HL-60 (cell line): ENCODE measurements around the gene GLI3.

Experiments
- DNase-seq, 2 experiments: peaks; one replicate each; pipeline ENCODE4 v3.0.0-alpha.2; 2010 to 2020; ENCODE audit warnings: low read depth in 1 of 2, low spot score in 1 of 2
- H3K27ac ChIP-seq: fragments of 250-450 bp; sonication (Bioruptor Pico); replicated peaks from 2 replicates; pipeline ENCODE4 v1.5.1; 2020; ENCODE audit warnings: mild to moderate bottlenecking, moderate library complexity
- H3K27me3 ChIP-seq: fragments of 250-450 bp; sonication (Bioruptor Pico); 2 replicates; pipeline ENCODE4 v1.5.1; 2021; ENCODE audit warnings: mild to moderate bottlenecking, moderate library complexity; ENCODE audit not compliant: insufficient read depth, poor library complexity, severe bottlenecking
- H3K4me3 ChIP-seq: replicated peaks from 2 replicates; pipeline ENCODE4 v1.5.1; 2011; ENCODE audit warnings: mild to moderate bottlenecking, control low read depth, low read length; ENCODE audit not compliant: insufficient read depth
- CTCF ChIP-seq: IDR thresholded peaks from one replicate; pipeline ENCODE4 v1.5.1; 2011; ENCODE audit warnings: low read length, control low read depth, inconsistent platforms; ENCODE audit not compliant: insufficient read depth
- GABPA ChIP-seq: IDR thresholded peaks from 2 replicates; pipeline ENCODE4 v1.6.1; 2012; ENCODE audit warnings: low read depth
- POLR2AphosphoS5 ChIP-seq: IDR thresholded peaks from 2 replicates; pipeline ENCODE4 v1.6.1; 2012; ENCODE audit warnings: low read depth
- REST ChIP-seq: IDR thresholded peaks from 2 replicates; pipeline ENCODE4 v1.6.1; 2012; ENCODE audit warnings: low read depth; ENCODE audit not compliant: insufficient replicate concordance
- SPI1 ChIP-seq: IDR thresholded peaks from 2 replicates; pipeline ENCODE4 v1.6.1; 2012; ENCODE audit warnings: low read depth, mild to moderate bottlenecking, borderline replicate concordance

Gene GLI3

GRCh38 chr7:42234736-42235135 is 2.3 kb downstream of the GLI3 start:
- no peak for DNase-seq
- no peak overlapping the region for H3K4me3 ChIP-seq
- no peak for TF ChIP-seq SPI1
- no peak for TF ChIP-seq GABPA
- H3K27me3 ChIP-seq = peaks cover 54% of the 10 kb centered on the region
- no peak overlapping the region for H3K27ac ChIP-seq

- peaks cover 62% of the 10 kb centered on the region for H3K27me3 ChIP-seq
- no peak for DNase-seq
- no peak overlapping the region for H3K27ac ChIP-seq
- no peak for TF ChIP-seq GABPA
- no peak for TF ChIP-seq POLR2AphosphoS5
- no peak for TF ChIP-seq CTCF
- no peak for TF ChIP-seq REST
- TF ChIP-seq SPI1 = no peak
- H3K4me3 ChIP-seq = no peak overlapping the region
These were observed 3.2 kb downstream of the GLI3 start for GRCh38 chr7:42233695-42234331.

GRCh38 chr7:42233171-42233570 is 3.8 kb downstream of the GLI3 start:
- DNase-seq = no peak
- H3K27ac ChIP-seq = no peak overlapping the region
- no peak overlapping the region for H3K4me3 ChIP-seq
- peaks cover 62% of the 10 kb centered on the region for H3K27me3 ChIP-seq
- TF ChIP-seq CTCF (no peak), GABPA (no peak), SPI1 (no peak), POLR2AphosphoS5 (no peak), REST (no peak)

GRCh38 chr7:42232275-42232674 is 4.7 kb downstream of the GLI3 start:
- DNase-seq = no peak
- no peak overlapping the region for H3K27ac ChIP-seq

More at GRCh38 chr7:42232275-42232674, 4.7 kb downstream of the GLI3 start:
- no peak overlapping the region for H3K4me3 ChIP-seq
- peaks cover 64% of the 10 kb centered on the region for H3K27me3 ChIP-seq
- TF ChIP-seq GABPA = no peak
- TF ChIP-seq POLR2AphosphoS5 = no peak
- TF ChIP-seq SPI1 = no peak
